Measurements from ENCODE around the gene NHLH2. TPM values are rescaled to one million over a fixed set of nuclear protein-coding genes. Genes with fewer than 3 reads are reported as not detected.

The NHLH2 gene
- total and polyA plus RNA-seq, 10 of the 15 experiments (the other 5 are each of a cell fraction or from before 2014, with no cell fraction given): 0.01 to 0.08 (median 0.05) TPM; not detected in 6

GRCh38 chr1:115839679-115840237, 1.2 kb downstream of the NHLH2 start (continued):
- no peak for TF ChIP-seq EP300 (IDR thresholded peaks at IDR 0.05; ENCODE audit: borderline replicate concordance in 1 of 2, control insufficient read depth in 1 of 2, low read depth in 2 of 2, low read length in 2 of 2)

DNA sequence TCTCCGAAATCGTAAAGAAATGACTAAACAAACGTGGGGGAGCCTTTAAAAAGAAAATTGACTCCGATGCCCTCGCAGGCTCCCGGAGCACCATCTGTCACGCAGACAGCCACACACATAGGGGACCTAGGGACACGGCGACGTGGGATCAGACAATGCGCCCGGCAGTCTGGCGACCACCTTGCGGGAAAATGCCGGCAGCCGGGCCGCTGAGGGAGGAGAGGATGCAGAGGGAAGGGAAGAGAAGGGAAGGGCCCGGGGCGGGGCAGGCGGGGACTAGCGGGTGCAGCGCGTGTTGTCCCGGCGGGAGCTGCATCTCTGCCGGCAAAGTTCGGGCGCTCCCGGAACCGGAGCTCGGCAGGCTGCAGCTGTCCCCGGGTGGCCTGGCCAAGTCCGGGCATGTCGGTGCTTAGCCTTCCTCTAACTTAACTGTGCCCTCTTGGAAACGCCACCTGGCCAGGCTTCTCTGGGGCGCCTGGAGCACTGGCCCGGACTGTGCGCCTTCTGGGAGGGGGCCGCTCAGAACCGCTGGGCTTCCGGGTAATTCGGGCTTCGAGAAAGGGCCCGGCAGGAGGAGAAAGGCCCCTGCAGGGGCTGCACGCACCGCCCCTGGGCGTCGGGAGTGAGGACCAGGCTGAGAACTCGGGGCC, 1.8 kb downstream of the NHLH2 start:
- no peaks in the 10 kb centered on the region for H3K4me1 ChIP-seq (ENCODE audit: control insufficient read depth, insufficient read depth, low read length)
- ATAC-seq (peak; percentile 61), DNase-seq (ENCODE audit: low read depth, low spot score) (no peak), FAIRE-seq (no peak)
- peak overlapping the region; percentile 23; the same call in 1 of the 2 replicates for H3K4me2 ChIP-seq (ENCODE audit: control insufficient read depth, insufficient read depth)
- no peaks in the 10 kb centered on the region; the same call in 2 of the 3 replicates for H3K9me3 ChIP-seq (replicated peaks; ENCODE audit: control insufficient read depth, insufficient read depth, low read length)
- ChIA-PET RAD21 (ENCODE audit: unreplicated experiment) (no interaction called here), SMC1A (ENCODE audit: uncharacterized antibody, unreplicated experiment) (interaction anchor here (1.2 kb wide), 1 partner anchor 14 kb away, joined by 3 read pairs; no protein-coding TSS in a partner anchor), CTCF (no interaction called here), POLR2A (no interaction called here)
- no peak overlapping the region for H3K27ac ChIP-seq (ENCODE audit: control insufficient read depth, insufficient read depth)
- peaks cover 10 to 22% of the 10 kb centered on the region in 2 experiments for H3K27me3 ChIP-seq (replicated peaks in 1 of 2; ENCODE audit: control insufficient read depth in 2 of 2, insufficient read depth in 2 of 2, low read length in 1 of 2)
- TF ChIP-seq ZNF24 (IDR thresholded peaks at IDR 0.05): no peak
- TF ChIP-seq NKRF (conservative IDR thresholded peaks at IDR 0.05): no peak
- no peak for TF ChIP-seq SIN3A (IDR thresholded peaks at IDR 0.05; ENCODE audit: low read depth, low read length)
- no peak for TF ChIP-seq FOXM1 (IDR thresholded peaks at IDR 0.05; ENCODE audit: low read depth, low read length)
- TF ChIP-seq TARDBP (IDR thresholded peaks at IDR 0.05; ENCODE audit: borderline replicate concordance): no peak
- TF ChIP-seq, protein P1, sequence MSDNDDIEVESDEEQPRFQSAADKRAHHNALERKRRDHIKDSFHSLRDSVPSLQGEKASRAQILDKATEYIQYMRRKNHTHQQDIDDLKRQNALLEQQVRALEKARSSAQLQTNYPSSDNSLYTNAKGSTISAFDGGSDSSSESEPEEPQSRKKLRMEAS (IDR thresholded peaks at IDR 0.05; ENCODE audit: low read depth, low read length): no peak
- TF ChIP-seq POU2F2 (IDR thresholded peaks at IDR 0.05; ENCODE audit: borderline replicate concordance, low read depth, low read length): no peak
- TF ChIP-seq E2F4 (IDR thresholded peaks at IDR 0.05; ENCODE audit: low read depth, low read length): no peak
- no peak for TF ChIP-seq BCL3 (IDR thresholded peaks at IDR 0.05; ENCODE audit: borderline replicate concordance, insufficient read depth, low read depth, low read length, poor library complexity, severe bottlenecking)
- TF ChIP-seq, protein P2, sequence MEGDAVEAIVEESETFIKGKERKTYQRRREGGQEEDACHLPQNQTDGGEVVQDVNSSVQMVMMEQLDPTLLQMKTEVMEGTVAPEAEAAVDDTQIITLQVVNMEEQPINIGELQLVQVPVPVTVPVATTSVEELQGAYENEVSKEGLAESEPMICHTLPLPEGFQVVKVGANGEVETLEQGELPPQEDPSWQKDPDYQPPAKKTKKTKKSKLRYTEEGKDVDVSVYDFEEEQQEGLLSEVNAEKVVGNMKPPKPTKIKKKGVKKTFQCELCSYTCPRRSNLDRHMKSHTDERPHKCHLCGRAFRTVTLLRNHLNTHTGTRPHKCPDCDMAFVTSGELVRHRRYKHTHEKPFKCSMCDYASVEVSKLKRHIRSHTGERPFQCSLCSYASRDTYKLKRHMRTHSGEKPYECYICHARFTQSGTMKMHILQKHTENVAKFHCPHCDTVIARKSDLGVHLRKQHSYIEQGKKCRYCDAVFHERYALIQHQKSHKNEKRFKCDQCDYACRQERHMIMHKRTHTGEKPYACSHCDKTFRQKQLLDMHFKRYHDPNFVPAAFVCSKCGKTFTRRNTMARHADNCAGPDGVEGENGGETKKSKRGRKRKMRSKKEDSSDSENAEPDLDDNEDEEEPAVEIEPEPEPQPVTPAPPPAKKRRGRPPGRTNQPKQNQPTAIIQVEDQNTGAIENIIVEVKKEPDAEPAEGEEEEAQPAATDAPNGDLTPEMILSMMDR (IDR thresholded peaks at IDR 0.05 in 2 of 3, conservative IDR thresholded peaks at IDR 0.05 in 1 of 3; ENCODE audit: control insufficient read depth in 2 of 3, extremely low read depth in 1 of 3, insufficient read depth in 1 of 3, low read depth in 3 of 3, low read length in 3 of 3): no peak
- TF ChIP-seq YY1 (IDR thresholded peaks at IDR 0.05; ENCODE audit: low read depth, low read length): no peak
- no peaks in the 10 kb centered on the region for H3K79me2 ChIP-seq (ENCODE audit: control insufficient read depth, insufficient read depth, low read length)
- no peak overlapping the region; the same call in 1 of the 2 replicates for H2AFZ ChIP-seq (ENCODE audit: control insufficient read depth, low read depth, low read length)
- H4K20me1 ChIP-seq (ENCODE audit: control insufficient read depth, insufficient read depth): no peaks in the 10 kb centered on the region
- H3K4me3 ChIP-seq: no peak overlapping the region
- 30% methylated on average over 39 of the region's 49 CpGs for WGBS (ENCODE audit: insufficient coverage, insufficient replicate concordance, low lambda C conversion rate, missing lambda C conversion rate)
- no peaks in the 10 kb centered on the region for H3K36me3 ChIP-seq (ENCODE audit: control insufficient read depth in 2 of 2, insufficient read depth in 2 of 2, low read length in 1 of 2)
- BruUV-seq (replicated peaks): no TSS peak
- intact Hi-C loops (cut with micrococcal nuclease; ENCODE audit: unreplicated experiment): no loop called here
- no peak overlapping the region for H3K9ac ChIP-seq (ENCODE audit: control insufficient read depth, insufficient read depth, low read length)
- in situ Hi-C loops (cut with MboI): no loop called here

All from GM12878 (cell line).